LNCAP (cell line): ENCODE results near the gene CARMIL3.

Experiments used
- CTCF ChIP-seq: fragments of 450-650 bp; IDR thresholded peaks from 2 replicates; pipeline ENCODE4 v1.5.1; 2017; ENCODE audit warnings: mild to moderate bottlenecking

CARMIL3 gene

GRCh38 chr14:24070285-24071143 is 18.7 kb downstream of the CARMIL3 start:
- no peak for TF ChIP-seq CTCF

GRCh38 chr14:24071144-24071697 is 19.4 kb downstream of the CARMIL3 start, which contains the start of gene CPNE6:
Gene CPNE6, plus strand, starts transcription at chr14:24071562. Its CDS starts 1,375 bp downstream, at chr14:24072937.
- no peak for TF ChIP-seq CTCF

- no peak for TF ChIP-seq CTCF
These were observed 20.1 kb downstream of the CARMIL3 start for GRCh38 chr14:24071836-24072430.

GRCh38 chr14:24072436-24072835 is 20.6 kb downstream of the CARMIL3 start:
- TF ChIP-seq CTCF, result no peak

GRCh38 chr14:24072881-24073877 is 21.4 kb downstream of the CARMIL3 start:
- no peak for TF ChIP-seq CTCF

GRCh38 chr14:24074625-24075484 is 23.0 kb downstream of the CARMIL3 start:
- no peak for TF ChIP-seq CTCF
